ENCODE measurements around the gene CGREF1.
A peak's percentile ranks its signal among the peaks of the same experiment; 100 is the strongest.
"Not testable (repeated sequence)": the region's sequence is repeated elsewhere in the genome, so short reads cannot be mapped to it uniquely, and the experiment has no call there.

The CGREF1 gene

DNA sequence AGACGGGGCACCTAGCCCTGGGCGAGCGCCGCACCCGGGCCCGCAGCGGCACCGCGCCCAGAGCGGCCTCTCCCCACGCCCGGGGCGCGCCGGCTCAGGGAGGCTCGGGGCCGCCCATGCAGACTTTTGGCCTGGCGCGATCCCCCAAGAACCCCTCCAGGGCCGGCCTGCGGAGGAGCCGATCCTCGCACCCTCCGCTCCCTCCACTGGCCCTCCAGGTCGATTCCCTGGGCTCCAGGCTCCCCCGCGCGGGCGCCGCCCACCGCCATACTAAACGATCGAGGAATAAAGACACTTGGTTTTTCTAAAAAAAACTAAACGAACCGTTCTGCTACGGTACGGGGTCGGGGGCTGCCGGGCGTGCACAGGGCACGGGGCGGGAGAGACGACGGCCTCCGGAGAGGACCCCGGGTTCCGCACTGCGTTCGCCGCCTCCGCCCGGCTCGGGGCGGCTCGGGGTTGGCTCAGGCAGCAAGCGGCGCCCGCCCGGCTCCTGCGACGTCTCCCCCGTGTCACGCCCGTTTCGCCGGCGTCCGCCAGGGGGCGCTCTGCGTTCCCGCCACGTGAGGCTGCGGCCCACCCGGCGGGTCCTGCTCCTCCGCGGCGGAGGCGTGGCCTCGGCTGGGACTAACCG, 32.7 kb downstream of the CGREF1 start:
- DNase-seq: peak; percentile 100

DNA sequence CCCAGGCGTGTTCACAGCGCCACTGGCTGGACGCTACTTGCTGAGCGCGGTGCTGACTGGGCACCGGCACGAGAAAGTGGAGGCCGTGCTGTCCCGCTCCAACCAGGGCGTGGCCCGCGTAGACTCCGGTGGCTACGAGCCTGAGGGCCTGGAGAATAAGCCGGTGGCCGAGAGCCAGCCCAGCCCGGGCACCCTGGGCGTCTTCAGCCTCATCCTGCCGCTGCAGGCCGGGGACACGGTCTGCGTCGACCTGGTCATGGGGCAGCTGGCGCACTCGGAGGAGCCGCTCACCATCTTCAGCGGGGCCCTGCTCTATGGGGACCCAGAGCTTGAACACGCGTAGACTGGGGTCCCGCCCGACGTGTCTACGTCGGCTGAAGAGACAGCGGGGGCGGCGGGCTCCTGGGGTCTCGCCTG, 33.2 kb downstream of the CGREF1 start:
- DNase-seq: peak; percentile 60

DNA sequence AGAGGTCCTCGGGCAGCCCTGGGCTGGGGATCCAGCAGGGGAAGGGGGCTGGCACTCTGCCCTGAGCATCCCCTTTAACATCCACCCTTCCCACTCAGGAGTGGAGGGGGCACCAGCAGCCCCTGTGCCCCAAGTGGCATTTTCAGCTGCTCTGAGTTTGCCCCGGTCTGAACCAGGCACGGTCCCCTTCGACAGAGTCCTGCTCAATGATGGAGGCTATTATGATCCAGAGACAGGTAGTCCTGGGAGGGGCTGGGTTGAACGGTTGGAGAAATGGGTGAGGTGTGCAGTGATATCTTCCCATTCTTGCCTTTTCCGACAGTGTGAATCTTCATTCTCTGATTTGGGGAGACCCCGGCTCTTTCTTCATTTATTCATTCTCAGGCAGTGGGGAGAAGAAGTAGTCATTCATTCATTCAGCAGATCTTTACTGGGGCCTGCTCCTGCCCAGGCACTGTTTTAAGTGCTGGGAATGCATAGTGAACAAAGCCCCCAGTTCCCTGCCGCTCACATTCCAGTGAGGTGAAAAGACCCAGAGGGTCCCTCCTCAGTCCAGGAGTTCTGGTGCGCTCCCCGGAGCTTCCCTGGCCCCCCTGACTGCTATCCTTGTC, 33.8 kb downstream of the CGREF1 start:
- no peak for DNase-seq

DNA sequence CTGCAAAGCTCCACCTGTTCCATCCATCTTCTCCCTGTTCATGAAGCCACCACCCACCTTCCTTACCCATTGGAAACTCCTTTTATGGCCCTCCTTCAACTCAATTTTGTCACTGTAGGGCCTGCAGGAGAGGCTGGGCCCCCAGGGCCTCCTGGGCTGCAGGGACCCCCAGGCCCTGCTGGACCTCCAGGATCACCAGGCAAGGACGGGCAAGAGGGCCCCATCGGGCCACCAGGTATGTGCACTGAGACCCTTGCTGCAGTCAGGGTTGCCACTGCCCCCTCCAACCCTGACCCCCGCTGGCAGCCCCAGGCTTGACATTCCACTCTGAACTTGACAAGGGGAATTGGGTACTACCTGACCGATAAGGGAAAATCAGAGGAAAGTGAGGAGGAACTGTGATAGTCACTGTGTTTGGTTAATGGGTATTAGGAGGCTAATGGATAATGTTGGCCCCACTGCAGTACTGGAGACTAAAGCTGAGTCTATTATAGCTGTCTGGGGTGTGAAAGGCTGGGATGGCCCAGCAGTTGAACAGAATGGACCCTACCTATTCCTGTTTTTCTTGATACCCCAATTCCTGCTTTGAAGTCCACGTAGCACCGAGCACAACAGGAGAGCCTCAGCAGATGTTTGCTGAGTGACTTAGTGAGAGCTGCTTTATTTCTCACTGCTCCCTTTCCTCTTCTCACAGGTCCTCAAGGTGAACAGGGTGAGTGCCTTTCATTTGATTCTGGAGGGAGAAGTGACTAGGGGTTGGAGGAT, 34.4 kb downstream of the CGREF1 start:
- DNase-seq: no peak

DNA sequence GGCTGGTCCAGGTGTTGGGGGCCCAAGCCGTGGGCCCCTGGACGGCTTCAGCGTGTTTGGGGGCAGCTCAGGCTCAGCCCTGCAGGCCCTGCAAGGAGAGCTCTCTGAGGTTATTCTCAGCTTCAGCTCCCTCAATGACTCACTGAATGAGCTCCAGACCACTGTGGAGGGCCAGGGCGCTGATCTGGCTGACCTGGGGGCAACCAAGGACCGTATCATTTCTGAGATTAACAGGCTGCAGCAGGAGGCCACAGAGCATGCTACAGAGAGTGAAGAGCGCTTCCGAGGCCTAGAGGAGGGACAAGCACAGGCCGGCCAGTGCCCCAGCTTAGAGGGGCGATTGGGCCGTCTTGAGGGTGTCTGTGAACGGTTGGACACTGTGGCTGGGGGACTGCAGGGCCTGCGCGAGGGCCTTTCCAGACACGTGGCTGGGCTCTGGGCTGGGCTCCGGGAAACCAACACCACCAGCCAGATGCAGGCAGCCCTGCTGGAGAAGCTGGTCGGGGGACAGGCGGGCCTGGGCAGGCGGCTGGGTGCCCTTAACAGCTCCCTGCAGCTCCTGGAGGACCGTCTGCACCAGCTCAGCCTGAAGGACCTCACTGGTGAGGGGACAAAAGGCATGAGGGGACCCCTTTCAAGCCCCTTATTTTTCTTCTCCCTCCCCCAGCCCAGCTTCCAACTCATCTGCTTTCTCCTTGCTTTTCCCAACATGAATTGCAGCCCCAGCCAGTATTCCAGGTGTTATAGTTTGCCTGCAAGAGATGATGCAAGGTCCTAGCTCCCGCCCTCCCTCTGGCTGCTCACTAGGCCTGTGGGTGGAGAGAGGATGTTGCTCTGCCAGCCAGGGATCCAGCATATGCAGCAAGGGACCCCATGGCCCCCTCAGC, 35.3 kb downstream of the CGREF1 start:
- DNase-seq: no peak

DNA sequence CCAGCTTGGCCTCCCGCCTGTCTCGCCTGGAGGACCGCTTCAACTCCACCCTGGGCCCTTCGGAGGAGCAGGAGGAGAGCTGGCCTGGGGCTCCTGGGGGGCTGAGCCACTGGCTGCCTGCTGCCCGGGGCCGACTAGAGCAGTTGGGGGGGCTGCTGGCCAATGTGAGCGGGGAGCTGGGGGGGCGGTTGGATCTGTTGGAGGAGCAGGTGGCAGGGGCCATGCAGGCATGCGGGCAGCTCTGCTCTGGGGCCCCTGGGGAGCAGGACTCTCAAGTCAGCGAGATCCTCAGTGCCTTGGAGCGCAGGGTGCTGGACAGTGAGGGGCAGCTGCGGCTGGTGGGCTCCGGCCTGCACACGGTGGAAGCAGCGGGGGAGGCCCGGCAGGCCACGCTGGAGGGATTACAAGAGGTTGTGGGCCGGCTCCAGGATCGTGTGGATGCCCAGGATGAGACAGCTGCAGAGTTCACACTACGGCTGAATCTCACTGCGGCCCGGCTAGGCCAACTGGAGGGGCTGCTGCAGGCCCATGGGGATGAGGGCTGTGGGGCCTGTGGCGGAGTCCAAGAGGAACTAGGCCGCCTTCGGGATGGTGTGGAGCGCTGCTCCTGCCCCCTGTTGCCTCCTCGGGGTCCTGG, 36.0 kb downstream of the CGREF1 start:
- no peak for DNase-seq

DNA sequence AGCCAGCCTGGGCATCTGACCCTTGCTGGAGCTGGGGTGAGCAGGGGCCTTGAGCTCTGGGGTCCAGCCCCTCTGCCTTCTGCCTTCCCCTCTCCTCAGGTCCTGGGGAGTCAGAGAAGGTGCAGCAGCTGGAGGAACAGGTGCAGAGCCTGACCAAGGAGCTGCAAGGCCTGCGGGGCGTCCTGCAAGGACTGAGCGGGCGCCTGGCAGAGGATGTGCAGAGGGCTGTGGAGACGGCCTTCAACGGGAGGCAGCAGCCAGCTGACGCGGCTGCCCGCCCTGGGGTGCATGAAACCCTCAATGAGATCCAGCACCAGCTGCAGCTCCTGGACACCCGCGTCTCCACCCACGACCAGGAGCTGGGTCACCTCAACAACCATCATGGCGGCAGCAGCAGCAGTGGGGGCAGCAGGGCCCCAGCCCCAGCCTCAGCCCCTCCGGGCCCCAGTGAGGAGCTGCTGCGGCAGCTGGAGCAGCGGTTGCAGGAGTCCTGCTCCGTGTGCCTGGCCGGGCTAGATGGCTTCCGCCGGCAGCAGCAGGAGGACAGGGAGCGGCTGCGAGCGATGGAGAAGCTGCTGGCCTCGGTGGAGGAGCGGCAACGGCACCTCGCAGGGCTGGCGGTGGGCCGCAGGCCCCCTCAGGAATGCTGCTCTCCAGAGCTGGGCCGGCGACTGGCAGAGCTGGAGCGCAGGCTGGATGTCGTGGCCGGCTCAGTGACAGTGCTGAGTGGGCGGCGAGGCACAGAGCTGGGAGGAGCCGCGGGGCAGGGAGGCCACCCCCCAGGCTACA, 36.8 kb downstream of the CGREF1 start:
- no peak for DNase-seq

DNA sequence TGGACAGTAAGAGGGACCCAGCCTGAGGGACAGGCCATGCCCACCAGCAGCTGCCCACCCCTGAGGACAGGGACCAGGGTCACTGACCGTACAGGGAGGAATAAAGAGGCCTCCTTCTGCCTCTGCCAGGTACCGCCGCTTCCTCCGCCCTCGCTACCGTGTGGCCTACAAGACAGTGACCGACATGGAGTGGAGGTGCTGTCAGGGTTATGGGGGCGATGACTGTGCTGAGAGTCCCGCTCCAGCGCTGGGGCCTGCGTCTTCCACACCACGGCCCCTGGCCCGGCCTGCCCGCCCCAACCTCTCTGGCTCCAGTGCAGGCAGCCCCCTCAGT, 38.4 kb downstream of the CGREF1 start:
- DNase-seq: no peak

DNA sequence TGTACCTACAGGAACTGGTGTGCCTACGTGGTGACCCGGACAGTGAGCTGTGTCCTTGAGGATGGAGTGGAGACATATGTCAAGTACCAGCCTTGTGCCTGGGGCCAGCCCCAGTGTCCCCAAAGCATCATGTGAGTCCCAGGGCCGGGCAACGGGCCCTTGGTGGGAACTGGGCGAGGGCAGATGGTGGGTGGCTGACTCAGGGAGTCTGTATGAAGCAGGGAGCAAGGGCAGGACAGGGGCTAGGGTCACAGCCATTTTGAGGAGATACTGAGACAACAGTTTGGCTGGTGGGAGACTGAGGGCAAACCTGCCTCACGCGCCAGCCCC, 38.8 kb downstream of the CGREF1 start:
- no peak for DNase-seq

DNA sequence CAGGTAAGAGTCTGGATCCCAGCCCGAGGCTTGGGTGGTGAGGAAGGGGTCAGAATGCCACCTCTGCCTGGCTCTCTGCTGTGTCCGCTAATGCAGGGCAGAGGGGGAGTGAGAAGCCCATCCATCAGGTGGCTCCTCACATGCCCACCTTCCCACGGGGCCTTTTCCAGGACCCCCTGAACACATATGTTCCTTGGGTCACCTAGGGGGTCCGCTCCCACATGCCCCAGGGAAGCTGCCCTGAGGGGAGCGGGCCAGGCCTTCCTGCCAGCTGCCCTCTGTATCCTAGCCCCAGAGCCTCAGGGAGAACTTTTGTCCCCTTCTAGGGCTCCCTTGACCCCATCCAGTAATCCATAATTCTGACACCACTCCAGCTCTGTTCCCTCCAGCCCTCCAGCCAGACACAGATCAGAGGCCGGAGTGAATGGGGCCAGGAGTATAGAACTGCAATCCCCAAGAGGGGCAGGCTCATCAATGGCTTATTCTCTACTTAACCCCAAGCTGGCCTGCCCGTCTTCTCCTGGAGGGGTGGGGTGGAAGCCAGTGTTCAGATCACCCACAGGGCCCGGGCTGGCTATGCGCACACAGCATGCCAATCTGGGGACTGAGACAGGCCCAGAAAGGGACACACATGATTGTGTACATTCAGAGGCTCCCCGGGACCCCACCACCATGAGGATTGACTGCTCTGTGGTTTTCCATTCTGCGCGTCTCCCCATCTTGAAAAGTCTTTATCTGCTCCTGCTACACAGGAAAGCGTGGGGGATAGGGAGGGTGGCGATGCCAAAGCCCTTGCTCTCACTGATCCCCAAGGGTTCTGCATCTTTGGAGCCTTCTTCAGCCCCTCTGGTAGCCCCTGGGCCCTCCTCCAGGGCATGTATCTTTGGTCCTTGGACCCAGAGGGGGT, 39.4 kb downstream of the CGREF1 start:
- DNase-seq: no peak

DNA sequence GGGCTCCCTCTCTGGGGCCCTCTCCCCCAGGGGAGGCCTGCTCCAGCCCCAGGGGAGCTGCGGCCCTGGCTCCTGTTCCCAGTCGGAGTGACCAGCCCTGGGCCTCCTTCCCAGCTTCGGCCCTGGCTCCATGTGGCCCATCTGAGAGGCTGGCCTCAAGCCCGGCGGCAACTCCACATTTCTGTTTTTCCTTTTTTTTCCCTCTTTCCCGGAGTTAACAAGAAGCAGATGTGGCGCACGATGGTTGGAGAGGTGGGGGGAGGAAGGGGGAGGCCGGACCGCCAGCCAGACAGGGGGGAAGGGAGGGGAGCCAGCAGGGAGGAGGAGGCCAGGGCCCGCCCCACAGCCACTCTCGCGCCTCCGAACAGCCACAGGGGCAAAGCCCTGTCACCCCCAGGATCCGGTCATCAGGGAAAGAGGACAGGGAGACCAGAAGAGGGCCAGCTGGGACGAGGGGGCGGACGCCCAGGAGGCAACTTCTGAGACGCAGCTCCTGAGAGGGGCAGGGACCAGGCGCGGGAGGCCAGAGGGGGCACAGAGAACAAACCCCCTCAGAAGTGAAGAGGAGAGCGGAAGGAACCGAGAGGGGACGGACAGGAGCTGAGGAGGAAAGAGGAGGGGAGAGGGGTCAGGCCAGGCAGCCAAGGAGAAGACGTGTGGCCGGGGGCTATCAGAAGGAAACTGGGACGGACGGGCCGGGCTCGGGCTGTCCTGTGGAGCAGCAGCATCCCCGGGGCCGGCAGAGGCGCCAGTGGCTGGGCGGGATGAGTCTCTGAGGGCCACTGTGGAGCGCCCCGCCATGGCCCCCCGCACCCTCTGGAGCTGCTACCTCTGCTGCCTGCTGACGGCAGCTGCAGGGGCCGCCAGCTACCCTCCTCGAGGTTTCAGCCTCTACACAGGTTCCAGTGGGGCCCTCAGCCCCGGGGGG, 40.4 kb downstream of the CGREF1 start, which contains the start of gene EMILIN1:
Gene EMILIN1, plus strand, starts transcription at position 349 of the 928 bp plus-strand sequence. Its CDS starts 451 bp downstream, at position 800.
- no peak for DNase-seq

DNA sequence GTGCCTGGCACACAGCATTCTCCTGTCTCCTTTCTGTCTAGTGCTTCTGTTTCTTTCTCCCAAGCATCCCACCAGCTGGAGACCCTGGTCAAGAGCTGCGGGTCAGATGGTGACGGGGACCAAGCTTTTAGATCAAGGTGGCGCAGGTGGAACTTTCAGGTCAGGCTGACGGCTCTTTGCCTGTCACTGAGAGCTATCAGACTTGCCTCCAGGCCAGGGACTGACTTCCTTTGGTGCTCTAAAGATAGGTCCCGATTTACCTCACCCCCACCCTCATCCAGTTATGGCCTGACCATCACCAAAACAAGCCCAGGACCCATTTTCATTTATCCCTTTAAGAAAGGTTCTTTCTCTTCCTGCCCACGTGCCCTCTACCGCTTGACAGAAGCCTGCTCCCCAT, 41.7 kb downstream of the CGREF1 start:
- no peak for DNase-seq

DNA sequence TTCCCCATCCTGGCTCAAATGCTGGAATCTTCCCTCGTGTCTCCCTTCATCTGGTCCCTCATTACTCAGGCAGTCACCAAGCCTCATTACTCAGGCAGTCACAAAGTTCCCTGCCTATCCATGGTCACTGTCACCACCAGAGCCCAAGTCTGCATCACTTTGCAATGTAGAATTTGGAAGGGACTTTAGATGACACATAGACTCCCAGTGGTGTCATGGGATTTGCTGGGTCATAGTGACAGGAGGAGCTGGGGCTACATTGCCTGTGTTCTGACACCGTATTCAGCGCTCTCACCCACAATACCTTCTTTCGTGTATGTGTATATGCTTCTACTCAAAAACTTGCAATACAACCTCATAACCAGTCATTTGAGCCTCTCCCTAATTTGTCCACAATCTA, 42.6 kb downstream of the CGREF1 start:
- no peak for DNase-seq

DNA sequence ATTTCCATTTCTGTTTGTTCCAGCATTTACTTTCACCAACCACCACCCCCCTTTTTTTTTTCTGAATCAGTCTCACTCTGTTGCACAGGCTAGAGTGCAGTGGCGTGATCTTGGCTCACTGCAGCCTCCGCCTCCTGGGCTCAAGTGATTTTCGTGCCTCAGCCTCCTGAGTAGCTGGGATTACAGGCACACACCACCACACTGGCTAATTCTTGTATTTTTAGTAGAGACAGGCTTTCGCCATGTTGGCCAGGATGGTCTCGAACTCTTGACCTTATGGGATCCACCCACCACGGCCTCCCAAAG, 43.4 kb downstream of the CGREF1 start:
- DNase-seq: not testable (repeated sequence)

DNA sequence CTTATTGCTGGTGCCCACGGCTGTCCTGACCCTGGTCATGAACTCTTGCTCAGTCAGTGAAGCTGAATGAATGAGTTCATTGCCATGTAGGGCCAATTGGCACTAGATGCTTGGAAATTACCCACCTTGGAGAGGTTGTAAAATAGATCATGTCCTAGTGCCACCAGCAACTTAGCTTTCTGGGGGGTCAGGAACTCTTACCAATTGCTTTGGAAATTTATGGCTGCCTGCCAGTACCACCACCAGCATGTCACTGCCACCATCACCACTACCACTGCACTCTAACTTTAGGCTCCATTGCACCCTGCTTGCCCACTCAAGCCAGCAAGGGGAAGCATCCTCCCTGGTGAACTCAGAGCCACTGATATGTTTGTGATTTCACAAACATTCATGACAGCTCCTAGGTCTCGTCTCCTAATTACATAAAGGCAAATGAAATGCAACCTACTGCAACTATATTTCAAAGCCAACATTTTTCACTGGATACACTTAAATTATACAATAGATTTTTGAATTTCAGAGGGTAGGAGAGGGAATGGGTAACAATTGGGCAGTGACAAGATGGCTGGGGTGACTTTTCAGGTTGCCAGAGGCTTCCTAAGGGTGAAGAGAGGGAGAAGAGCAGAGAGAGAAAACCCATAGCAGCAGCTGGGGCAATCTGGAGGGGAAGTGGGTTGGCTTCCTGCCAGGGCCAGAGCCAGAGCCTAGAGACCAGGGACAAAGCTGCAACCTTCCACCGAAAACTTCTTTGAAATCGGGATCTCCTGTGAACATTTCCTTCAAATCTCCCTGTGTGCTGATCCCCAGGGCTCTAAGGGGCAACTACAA, 44.0 kb downstream of the CGREF1 start:
- DNase-seq: no peak

DNA sequence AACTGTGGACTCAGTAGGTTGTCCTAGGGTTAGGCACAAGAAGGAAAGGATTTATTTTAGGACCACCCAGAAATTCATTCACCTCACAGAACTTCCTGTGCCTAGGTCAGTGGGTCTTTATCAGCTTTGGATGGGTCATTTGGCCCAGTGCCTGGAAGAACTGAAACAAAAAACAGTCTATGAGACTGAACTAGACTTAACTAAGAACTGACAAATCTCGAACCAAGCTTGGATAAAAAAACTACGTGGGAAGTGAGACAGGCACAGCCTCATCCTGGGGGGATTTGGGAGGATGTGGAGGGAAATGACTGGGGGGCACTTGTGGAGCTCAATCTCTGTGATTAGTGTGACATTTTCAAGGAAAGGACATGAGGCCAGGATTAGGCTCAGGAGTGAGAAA, 45.1 kb downstream of the CGREF1 start:
- DNase-seq: no peak

DNA sequence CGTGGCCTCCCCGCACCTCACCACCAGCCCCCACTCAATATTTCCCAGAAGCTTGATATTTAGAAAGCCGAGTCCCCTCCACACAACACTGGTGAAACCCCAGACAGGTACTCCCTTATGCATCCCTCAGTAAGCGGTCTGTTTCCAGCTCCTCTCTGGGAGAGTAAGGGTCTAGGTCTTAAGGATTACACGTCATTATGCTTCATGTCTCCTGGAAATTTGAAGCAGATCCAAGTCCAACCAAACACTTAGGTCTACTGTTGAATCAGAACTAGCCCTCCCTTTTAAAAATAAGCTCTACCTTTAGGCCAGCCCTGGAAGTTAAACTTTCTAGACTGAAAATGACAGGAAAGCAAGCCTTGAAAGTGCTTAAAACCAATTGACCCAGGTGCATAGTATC, 46.0 kb downstream of the CGREF1 start:
- no peak for DNase-seq

DNA sequence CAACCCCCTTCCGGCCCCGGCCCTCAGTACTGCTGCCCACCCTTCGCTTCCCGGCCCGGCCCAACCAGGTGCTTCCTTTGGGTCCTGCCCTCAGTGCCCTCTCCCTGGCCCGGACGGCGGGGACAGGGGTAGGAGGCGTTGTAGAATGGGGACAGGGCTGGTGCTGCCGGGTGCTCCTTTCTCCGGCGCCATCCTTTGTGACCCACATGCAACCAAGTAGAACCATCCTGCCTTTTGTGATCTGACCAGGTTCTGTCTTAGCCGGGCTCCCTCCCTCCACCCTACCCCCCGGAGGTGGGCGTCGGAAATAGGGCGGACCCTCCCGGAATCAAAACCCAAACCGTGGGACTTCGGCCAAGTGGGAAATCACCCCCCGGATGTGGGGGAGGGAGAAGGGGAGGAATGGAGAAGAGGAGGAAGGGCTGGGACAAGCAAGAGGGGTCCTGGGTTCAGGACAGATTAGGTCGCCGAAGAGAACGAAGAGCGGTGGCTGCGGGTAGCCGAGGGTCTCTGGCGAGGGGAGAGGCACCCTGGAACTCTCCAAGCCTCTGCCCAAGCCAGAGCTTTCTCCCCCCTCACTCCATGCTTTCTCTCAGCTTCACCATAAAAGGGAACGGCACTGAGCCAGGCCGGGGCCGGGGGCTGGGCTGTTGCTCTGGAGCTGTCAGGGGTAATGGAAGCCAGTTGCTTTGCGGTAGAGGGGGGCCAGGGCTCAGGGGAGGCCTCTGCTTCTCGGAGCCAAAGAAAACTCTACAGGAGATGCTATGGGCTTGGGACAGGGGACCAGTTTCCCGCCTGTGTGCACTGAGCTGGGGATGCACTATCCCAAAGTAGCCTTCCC, 46.7 kb downstream of the CGREF1 start:
- no peak for DNase-seq

Data from activated CD4-positive, CD25-positive, alpha-beta regulatory T cell treated with anti-CD3 and anti-CD28 coated beads, Interleukin-2, amount 50 U/mL, for 72 hours (primary cell).